ENCODE results near the gene TLR3.

TLR3 gene

GRCh38 chr4:186079694-186080093 lies 10.7 kb downstream of the TLR3 start:
- TF ChIP-seq CTCF (conservative IDR thresholded peaks at IDR 0.05; ENCODE audit: low read depth), result no peak
- ChIA-PET POLR2A (ENCODE audit: low non-redundant PET) (no interaction called here), CTCF (no interaction called here)
- DNase-seq (ENCODE audit: low spot score), result no peak
- no peak overlapping the region for H3K27ac ChIP-seq

DNA sequence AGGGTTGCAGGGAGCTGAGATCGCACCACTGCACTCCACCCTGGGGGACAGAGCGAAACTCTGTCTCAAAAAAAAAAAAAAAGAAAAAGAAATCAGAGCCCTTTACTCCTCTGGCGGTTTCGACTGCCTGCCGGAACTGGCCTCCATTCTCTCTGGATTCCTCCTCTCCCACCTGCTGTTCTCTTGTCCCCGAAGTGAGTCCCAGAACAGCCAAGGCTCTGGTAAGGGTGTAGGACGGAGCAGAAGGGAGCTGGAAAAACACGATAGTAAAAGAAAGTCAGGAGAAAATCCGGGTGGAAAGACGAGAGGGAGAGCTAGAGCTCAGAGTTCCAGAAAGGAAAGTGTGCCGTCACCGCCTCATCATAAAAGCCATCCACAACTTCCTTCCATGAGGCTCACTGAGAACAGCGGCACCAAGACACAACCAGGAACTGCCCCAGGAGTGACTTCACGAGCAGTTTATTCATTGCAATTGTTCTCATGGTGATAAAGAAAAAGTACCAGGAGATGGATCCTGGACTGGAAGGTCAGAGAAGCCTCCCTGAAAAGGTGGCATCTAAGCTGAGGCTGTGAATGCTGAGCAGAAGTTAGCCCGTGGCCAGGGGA lies 12.3 kb downstream of the TLR3 start:
- no peak for DNase-seq (ENCODE audit: low spot score)
- no peak overlapping the region for H3K27ac ChIP-seq
- ChIA-PET POLR2A (ENCODE audit: low non-redundant PET) (no interaction called here), CTCF (no interaction called here)
- TF ChIP-seq CTCF (conservative IDR thresholded peaks at IDR 0.05; ENCODE audit: low read depth), result no peak

DNA sequence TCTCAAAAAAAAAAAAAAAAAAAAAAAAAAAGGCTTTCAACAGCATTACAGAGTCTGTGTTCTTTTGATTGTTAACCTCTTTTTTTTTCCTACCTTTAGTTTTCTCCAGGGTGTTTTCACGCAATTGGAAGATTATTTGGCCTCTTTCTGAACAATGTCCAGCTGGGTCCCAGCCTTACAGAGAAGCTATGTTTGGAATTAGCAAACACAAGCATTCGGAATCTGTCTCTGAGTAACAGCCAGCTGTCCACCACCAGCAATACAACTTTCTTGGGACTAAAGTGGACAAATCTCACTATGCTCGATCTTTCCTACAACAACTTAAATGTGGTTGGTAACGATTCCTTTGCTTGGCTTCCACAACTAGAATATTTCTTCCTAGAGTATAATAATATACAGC lies 13.3 kb downstream of the TLR3 start:
- ChIA-PET CTCF (no interaction called here), POLR2A (ENCODE audit: low non-redundant PET) (no interaction called here)
- H3K27ac ChIP-seq, result no peak overlapping the region
- no peak for DNase-seq (ENCODE audit: low spot score)
- no peak for TF ChIP-seq CTCF (conservative IDR thresholded peaks at IDR 0.05; ENCODE audit: low read depth)

DNA sequence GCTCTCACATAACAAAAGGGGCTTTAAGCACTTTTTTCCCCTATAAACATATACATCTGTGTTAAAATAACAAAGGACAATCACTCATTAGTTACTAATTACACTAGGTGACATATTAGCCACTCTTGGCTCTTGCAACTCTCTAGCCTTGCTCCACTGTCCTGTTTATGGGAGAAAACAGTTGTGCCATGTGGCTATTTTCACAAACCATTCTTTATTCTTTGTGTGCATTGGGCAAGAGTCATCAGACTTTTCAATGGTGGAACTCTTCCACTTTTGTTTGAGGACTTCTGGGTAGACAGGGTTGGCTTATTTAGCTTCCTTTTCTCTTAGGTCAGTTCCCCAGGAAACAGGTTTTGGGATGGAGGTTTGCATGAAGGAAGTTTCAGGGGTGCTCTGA lies 19.6 kb downstream of the TLR3 start:
- POLR2A ChIA-PET (ENCODE audit: low non-redundant PET), result no interaction called here
- DNase-seq (ENCODE audit: low spot score), result no peak
- CTCF ChIA-PET, result no interaction called here
- no peak overlapping the region for H3K27ac ChIP-seq
- no peak for TF ChIP-seq CTCF (conservative IDR thresholded peaks at IDR 0.05; ENCODE audit: low read depth)

GRCh38 chr4:186092296-186092695 lies 23.3 kb downstream of the TLR3 start:
- no peak overlapping the region for H3K27ac ChIP-seq
- DNase-seq (ENCODE audit: low spot score), result no peak
- TF ChIP-seq CTCF (conservative IDR thresholded peaks at IDR 0.05; ENCODE audit: low read depth), result no peak
- ChIA-PET POLR2A (ENCODE audit: low non-redundant PET) (no interaction called here), CTCF (no interaction called here)

GRCh38 chr4:186095406-186095805 lies 26.4 kb downstream of the TLR3 start:
- TF ChIP-seq CTCF (conservative IDR thresholded peaks at IDR 0.05; ENCODE audit: low read depth), result no peak
- no peak overlapping the region for H3K27ac ChIP-seq
- no peak for DNase-seq (ENCODE audit: low spot score)
- ChIA-PET POLR2A (ENCODE audit: low non-redundant PET) (no interaction called here), CTCF (no interaction called here)

DNA sequence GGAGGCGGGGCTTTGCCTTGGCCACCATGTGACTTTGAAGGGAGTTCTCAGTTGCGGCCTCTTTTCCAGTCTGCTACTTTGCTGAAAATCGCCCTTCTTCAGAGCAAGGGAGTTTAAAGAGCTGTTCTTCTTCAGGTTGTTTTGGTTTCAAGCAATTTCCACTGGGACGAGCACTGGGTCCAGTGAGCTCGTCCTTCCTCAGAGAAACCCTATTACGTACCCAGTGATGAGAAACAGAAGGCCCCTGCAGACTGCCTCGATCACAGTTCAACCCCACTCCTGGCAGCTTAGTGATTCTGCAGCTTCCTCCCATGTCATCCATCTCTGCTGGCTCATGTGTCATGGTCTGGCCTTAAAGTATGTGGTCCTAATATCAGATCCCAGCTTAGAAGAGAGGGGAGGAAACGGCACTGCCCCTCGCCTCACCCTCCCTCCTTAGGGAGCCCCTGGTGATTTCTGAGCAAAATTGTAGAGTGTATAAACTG lies 27.8 kb downstream of the TLR3 start:
- ChIA-PET CTCF (no interaction called here), POLR2A (ENCODE audit: low non-redundant PET) (no interaction called here)
- no peak overlapping the region for H3K27ac ChIP-seq
- TF ChIP-seq CTCF (conservative IDR thresholded peaks at IDR 0.05; ENCODE audit: low read depth), result no peak
- no peak for DNase-seq (ENCODE audit: low spot score)
